GM12875 (cell line): ENCODE results near the gene TRMT1.

Experiments
- H3K4me3 ChIP-seq: one replicate; pipeline ENCODE4 v1.5.1; 2011; ENCODE audit warnings: low read depth, low read length, control low read depth
- TF ChIP-seq, protein P1 (sequence below): IDR thresholded peaks from 2 replicates; pipeline ENCODE4 v1.5.1; 2011; ENCODE audit warnings: low read depth, mild to moderate bottlenecking, control low read depth, inconsistent platforms, low read length, moderate library complexity, borderline replicate concordance; ENCODE audit not compliant: insufficient read depth

The TRMT1 gene

DNA sequence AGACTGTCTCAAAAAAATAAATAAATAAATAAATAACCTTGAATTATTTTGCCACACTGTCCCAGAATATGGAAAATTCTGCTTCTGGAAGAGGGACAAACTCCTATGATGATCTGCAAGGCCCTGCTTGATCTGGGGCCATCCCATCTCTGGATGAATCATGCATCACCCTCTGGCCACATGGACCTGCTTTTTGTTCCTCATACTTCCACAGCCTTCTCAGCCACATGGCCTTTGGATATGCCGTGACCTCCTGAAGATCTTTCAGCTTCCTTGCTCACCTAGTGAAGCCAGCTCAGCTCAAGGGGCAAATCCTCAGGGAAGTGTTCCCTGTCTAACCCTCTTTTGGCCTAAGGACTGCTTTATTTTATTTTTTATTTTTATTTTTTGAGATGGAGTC lies 44.0 kb upstream of the TRMT1 start:
- TF ChIP-seq, protein P1, sequence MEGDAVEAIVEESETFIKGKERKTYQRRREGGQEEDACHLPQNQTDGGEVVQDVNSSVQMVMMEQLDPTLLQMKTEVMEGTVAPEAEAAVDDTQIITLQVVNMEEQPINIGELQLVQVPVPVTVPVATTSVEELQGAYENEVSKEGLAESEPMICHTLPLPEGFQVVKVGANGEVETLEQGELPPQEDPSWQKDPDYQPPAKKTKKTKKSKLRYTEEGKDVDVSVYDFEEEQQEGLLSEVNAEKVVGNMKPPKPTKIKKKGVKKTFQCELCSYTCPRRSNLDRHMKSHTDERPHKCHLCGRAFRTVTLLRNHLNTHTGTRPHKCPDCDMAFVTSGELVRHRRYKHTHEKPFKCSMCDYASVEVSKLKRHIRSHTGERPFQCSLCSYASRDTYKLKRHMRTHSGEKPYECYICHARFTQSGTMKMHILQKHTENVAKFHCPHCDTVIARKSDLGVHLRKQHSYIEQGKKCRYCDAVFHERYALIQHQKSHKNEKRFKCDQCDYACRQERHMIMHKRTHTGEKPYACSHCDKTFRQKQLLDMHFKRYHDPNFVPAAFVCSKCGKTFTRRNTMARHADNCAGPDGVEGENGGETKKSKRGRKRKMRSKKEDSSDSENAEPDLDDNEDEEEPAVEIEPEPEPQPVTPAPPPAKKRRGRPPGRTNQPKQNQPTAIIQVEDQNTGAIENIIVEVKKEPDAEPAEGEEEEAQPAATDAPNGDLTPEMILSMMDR, result no peak
- no peak overlapping the region for H3K4me3 ChIP-seq

DNA sequence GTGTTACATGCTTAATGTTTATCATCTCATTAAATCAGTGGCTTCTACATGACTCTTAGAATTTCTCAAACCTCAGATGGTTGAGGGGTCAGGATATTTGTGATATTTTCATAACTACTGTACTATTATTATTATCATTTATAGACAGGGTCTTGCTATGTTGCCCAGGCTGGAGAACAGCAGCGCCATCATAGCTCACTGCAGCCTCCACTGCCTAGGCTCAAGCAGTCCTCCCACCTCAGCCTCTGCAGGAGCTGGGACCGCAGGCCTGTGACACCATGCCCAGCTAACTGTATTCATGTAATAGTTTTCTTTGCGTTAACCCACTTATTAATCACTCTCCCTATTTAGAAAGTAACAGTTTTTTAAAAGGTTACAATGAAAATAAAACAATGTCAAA lies 43.2 kb upstream of the TRMT1 start:
- TF ChIP-seq, protein P1, result no peak
- H3K4me3 ChIP-seq, result no peak overlapping the region

DNA sequence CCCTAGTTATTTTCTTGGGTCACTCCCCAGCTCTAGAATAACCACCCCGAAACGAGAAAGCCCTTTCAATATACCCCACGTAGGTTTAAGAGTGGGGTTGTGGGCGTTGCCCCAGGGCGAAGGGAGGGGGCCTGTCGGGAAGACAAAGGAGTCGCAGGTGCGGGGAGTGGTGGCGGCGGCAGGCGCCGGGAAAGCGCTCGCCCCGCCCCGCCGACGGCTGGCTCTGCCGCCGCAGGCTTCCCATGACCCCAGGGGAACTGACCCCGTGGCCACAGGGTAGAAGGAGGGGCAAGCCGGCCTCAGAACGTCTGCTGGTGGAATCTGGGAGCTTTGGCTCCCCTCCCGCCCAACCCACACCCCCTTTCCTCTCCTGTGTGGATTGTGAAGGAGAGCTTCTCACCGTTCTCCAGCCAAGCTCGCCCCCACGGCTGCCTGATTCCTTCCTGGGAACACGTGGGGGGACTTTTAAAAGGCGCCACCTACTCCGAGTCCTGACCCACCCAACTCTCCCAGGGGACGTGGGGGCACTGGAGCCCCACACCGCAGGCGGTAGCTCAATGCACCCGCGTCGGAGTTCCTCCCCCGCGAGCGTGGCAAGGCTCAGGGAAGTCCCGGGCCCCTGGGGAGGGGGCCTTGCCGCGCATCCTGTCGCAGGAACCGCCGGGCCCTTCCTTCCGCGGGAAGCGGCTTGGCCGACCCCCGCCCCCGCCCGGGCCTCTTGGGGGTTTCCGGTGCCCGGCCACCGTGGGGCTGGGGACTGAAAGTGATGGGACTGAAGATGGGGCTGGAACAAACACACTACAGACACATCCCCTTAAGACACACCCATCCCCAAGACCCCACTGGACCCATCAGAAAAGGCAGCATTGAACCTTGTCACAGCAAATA lies 39.2 kb upstream of the TRMT1 start:
- TF ChIP-seq, protein P1, result no peak

DNA sequence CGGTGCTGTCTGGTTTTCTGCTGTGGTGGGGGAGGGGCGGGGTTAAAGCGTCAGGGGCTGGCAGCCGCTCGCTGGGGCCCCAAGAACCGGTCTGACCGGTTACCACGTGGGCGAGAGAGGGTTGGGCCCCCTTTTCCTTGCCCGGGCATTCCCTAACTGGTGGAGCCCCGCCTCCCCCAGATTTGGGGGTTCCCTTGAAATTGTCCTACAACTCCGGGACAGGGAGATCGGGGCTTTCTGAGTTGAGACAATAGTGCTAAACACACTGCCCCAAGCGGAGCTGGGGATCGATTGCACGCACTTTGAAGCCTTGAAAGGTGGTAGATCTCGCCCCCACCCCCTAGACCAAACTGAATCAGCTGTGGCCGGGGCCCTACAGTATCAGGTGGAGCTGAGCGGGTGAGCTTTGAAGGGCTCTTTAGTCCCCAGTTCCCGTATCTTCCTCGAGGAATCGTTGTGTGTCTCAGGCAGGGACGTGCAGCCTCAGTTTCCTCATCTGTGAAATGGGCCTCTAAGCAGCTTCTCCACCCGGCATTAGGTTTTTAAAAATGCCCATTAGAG lies 38.5 kb upstream of the TRMT1 start:
- TF ChIP-seq, protein P1, result peak; percentile 60
- H3K4me3 ChIP-seq, result peak overlapping the region; percentile 100

More for the DNA sequence above, 39.2 kb upstream of the TRMT1 start:
- peak overlapping the region; percentile 100 for H3K4me3 ChIP-seq

DNA sequence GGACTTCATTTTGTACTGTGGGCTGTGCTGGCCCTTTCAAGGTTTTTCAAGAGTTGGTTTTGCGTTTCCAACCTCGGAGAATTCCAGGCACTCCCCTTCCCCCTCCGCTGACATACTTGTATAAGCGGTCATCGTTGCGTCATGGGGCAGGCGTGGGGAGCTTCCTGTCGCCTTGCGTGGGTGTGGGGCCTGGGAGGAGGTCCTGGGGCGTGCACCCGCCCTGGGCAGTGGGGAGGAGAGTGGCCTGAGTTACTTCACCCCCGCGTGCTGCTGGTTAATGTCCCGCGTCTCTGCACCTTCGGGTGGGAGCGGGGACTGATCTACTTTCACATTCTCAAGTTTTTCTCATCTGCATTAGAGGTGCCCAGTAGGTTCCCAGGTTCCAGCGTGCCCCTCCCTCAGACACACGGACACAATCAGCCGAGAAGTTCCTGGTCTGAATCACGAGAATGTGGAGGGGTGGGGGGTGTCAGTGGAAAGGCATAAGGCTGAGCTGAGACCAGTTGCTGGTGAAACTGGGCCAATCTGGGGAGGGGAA lies 37.8 kb upstream of the TRMT1 start:
- TF ChIP-seq, protein P1, result no peak
- peak overlapping the region; percentile 100 for H3K4me3 ChIP-seq

DNA sequence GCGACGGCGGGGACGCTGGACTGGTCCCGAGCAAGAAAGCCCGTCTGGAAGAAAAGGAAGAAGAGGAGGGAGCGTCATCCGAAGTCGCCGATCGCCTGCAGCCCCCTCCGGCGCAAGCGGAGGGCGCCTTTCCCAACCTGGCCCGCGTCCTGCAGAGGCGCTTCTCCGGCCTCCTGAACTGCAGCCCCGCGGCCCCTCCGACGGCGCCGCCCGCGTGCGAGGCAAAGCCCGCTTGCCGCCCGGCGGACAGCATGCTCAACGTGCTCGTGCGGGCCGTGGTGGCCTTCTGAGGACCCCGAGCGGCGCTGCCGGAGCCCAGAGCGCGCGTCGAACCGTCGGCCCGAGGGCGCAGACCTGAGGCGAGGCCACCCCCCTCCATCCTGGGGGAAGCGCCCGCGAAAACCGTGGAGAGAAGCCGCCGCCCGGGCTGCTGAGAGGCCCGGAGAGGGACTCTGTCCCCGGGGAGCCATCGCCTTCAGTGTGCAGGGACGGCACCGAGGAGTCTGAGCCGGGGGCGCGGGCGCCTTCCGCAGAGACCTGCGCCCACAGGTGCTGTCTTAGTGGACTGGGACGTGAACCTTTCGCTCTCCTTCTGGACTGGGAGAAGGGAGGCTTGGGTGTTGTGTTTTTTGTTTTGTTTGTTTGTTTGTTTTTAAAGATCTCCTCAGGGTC lies 37.2 kb upstream of the TRMT1 start:
- H3K4me3 ChIP-seq, result peak overlapping the region; percentile 100
- TF ChIP-seq, protein P1, result no peak; the same call in 1 of the 2 replicates
